HepG2 (cell line): ENCODE results near the gene OR6S1. TPM values are rescaled to one million over a fixed set of nuclear protein-coding genes. Genes with fewer than 3 reads are reported as not detected.

ENCODE experiments used
- ADNP ChIP-seq: sonication (generic); formaldehyde crosslinking; IDR thresholded peaks from 2 replicates; pipeline ENCODE4 v1.4.0; 2020; ENCODE audit warnings: missing genetic modification reagents
- AFF4 ChIP-seq: sonication (generic); formaldehyde crosslinking; IDR thresholded peaks from 2 replicates; pipeline ENCODE4 v1.4.0; 2020; ENCODE audit warnings: missing genetic modification reagents
- BORCS8-MEF2B ChIP-seq: sonication (generic); formaldehyde crosslinking; IDR thresholded peaks from 2 replicates; pipeline ENCODE4 v1.8.0; 2022; ENCODE audit warnings: mild to moderate bottlenecking, missing genetic modification reagents
- ELF3 ChIP-seq: IDR thresholded peaks from 2 replicates; pipeline ENCODE4 v1.6.1; 2016; ENCODE audit warnings: missing genetic modification reagents, missing compliant biosample characterization
- EZH2 ChIP-seq: conservative IDR thresholded peaks from 2 replicates; pipeline ENCODE4 v1.6.1; 2012; ENCODE audit warnings: mild to moderate bottlenecking, low read depth, low read length, moderate library complexity
- FOXO4 ChIP-seq: sonication (generic); formaldehyde crosslinking; conservative IDR thresholded peaks from 2 replicates; pipeline ENCODE4 v1.8.1; 2023; ENCODE audit warnings: missing genetic modification reagents
- MIXL1 ChIP-seq: IDR thresholded peaks from 2 replicates; pipeline ENCODE4 v1.6.1; 2016
- NFAT5 ChIP-seq: sonication (generic); formaldehyde crosslinking; IDR thresholded peaks from 2 replicates; pipeline ENCODE4 v1.4.0; 2020; ENCODE audit warnings: missing genetic modification reagents
- NFRKB ChIP-seq: fragments of 450-650 bp; IDR thresholded peaks from 2 replicates; pipeline ENCODE4 v1.6.1; 2017
- RFX3 ChIP-seq: IDR thresholded peaks from 2 replicates; pipeline ENCODE4 v1.6.1; 2016; ENCODE audit warnings: missing biosample characterization, missing genetic modification reagents
- YEATS4 ChIP-seq: sonication (generic); formaldehyde crosslinking; IDR thresholded peaks from 2 replicates; pipeline ENCODE4 v1.4.0; 2020; ENCODE audit warnings: missing genetic modification reagents, borderline replicate concordance
- ZNF207 ChIP-seq: fragments of 450-650 bp; IDR thresholded peaks from 2 replicates; pipeline ENCODE4 v1.6.1; 2016; ENCODE audit warnings: antibody characterized with exemption, borderline replicate concordance
- ZNF501 ChIP-seq: sonication (generic); formaldehyde crosslinking; IDR thresholded peaks from 2 replicates; pipeline ENCODE4 v1.5.1; 2020; ENCODE audit warnings: mild to moderate bottlenecking, moderate library complexity, missing genetic modification reagents
- ZNF558 ChIP-seq: sonication (generic); formaldehyde crosslinking; IDR thresholded peaks from 2 replicates; pipeline ENCODE4 v1.9.0; 2022; ENCODE audit warnings: mild to moderate bottlenecking, missing genetic modification reagents, borderline replicate concordance
- ZNF75D ChIP-seq: sonication (generic); formaldehyde crosslinking; IDR thresholded peaks from 2 replicates; pipeline ENCODE4 v1.8.1; 2023; ENCODE audit warnings: missing genetic modification reagents, mild to moderate bottlenecking, borderline replicate concordance
- ZUFSP ChIP-seq: sonication (generic); formaldehyde crosslinking; IDR thresholded peaks from 2 replicates; pipeline ENCODE4 v1.9.0; 2021; ENCODE audit warnings: missing genetic modification reagents, mild to moderate bottlenecking, borderline replicate concordance
- polyA plus RNA-seq, 8 experiments: library from polyadenylated mRNA; depleted of rRNA in 3 of 8; stranded (reverse) in 7 of 8; unstranded in 1 of 8; fragments of >200 nt; fragmentation: Illumina TruSeq in 4 of 8; extraction: Trizol in 4 of 8; gene quantifications; 2 replicates each; pipeline versions ENCODE4 v1.2.1 to v1.2.3, GENCODE V29; 2011 to 2016; ENCODE audit warnings: low read depth in 4 of 8, missing spikeins in 1 of 8, mixed read lengths in 1 of 8; ENCODE audit not compliant: insufficient read depth in 1 of 8
- total RNA-seq, 5 experiments: library from RNA; depleted of rRNA; stranded (reverse); fragments of >200 nt; fragmentation: Illumina TruSeq; extraction: Trizol; gene quantifications; 2 replicates each; pipeline ENCODE4 v1.2.3, GENCODE V29; 2016; ENCODE audit warnings: low read depth in 1 of 5

Gene OR6S1
- total and polyA plus RNA-seq, 2 of the 13 experiments (the other 11 are each of a cell fraction or from before 2014, with no cell fraction given), result 0.09 TPM; not detected in 1

- TF ChIP-seq EZH2, result no peak
- TF ChIP-seq ZNF501 (CRISPR knock-in tag), result no peak
- TF ChIP-seq BORCS8-MEF2B (CRISPR knock-in tag), result no peak
- TF ChIP-seq NFAT5 (CRISPR knock-in tag), result no peak; the same call in 1 of the 2 replicates
- TF ChIP-seq ADNP (CRISPR knock-in tag), result no peak
- TF ChIP-seq ZUFSP, result no peak
- TF ChIP-seq ZNF558 (CRISPR knock-in tag), result no peak; the same call in 1 of the 2 replicates
- peak; percentile 57; the same call in 1 of the 2 replicates for TF ChIP-seq MIXL1 (CRISPR knock-in tag)
- no peak for TF ChIP-seq FOXO4 (CRISPR knock-in tag)
- TF ChIP-seq YEATS4 (CRISPR knock-in tag), result no peak
- no peak for TF ChIP-seq AFF4 (CRISPR knock-in tag)
- TF ChIP-seq NFRKB, result no peak
- peak; percentile 19; the same call in 1 of the 2 replicates for TF ChIP-seq ELF3 (CRISPR knock-in tag)
- TF ChIP-seq ZNF207, result no peak
- no peak; the same call in 1 of the 2 replicates for TF ChIP-seq RFX3 (CRISPR knock-in tag)
- TF ChIP-seq ZNF75D (CRISPR knock-in tag), result no peak
These were observed 41.8 kb upstream of the OR6S1 start (continued) for GRCh38 chr14:20683125-20683890.
